HG02885 (cell line): ENCODE data around the gene MDFI.
"Not testable (repeated sequence)": the region's sequence is repeated elsewhere in the genome, so short reads cannot be mapped to it uniquely, and the experiment has no call there.

Experiments used
- ATAC-seq: cut with Tn5 transposase; IDR thresholded peaks from one replicate; pipeline ENCODE4 v1.9.1; 2021; ENCODE audit warnings: mild to moderate bottlenecking; ENCODE audit not compliant: unreplicated experiment, poor library complexity

MDFI gene

DNA sequence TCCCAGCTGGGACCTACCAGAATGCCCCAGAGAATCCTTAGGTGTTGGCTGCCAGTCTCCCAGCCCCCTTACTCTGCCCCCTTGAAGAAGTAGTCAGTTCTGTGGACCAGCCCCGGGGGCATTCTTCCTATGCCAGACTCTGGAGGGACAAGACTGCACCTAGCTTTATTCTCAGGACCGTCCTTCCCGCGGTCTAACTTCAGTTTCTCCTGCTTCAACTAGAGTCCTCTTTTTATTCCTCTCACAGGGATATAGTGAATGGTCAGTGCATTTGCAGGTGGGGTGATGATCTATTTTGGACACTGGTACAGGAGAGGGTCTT is 35.9 kb upstream of the MDFI start:
- no peak for ATAC-seq

DNA sequence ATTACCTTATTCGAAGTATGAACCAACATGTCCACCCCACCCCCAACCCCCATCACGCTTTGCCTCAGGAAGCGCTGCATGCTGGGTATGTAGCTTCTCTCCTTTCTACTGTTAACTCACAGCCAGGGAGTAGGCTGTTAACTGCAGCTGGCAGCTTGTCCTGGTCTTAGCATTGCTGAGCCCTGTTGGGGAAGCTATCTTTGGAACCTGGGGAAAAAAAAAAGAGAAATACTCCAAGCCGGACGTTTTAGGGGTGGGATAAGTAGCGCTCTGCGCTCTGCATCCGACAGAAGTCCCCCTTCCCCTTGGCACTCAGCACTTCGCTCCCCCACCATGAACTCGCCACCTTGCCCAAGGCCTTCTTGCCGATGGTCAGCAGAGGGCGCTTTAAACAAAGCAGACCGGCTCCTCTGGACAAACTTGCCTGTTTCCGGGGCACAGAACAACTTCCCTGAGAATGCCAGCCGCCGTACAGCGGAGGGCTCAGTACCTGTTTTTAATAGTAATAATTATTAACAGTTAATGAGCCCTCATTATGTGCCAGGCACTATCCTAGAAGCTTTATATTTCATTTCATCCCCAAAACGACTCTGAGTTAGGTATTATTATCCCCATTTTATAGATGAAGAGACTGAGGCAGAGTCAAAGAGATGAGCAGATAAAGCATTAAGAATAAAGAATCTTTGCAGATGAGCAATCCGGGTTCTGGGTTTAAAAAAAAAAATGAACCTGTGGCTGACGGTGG is 35.2 kb upstream of the MDFI start:
- peak; percentile 54 for ATAC-seq

DNA sequence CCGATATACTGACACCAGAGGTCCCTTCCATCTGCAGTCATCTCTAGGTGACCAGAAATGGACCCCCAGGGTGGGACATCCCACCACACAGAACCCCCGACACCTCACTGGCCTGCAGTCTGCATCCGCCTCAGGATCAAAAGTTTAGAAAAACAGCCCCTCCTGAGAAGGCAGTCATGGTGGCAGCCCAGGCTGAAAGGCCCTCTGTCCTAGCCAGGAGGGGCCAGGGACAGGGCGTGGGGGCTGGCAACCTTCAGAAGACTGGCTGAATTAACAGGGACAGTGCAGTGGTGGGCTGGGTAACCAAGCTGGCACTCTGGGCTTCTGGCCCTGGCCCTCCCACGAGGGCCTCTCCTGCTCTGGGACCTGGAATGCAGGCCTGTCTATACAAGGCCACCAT is 34.3 kb upstream of the MDFI start:
- no peak for ATAC-seq

DNA sequence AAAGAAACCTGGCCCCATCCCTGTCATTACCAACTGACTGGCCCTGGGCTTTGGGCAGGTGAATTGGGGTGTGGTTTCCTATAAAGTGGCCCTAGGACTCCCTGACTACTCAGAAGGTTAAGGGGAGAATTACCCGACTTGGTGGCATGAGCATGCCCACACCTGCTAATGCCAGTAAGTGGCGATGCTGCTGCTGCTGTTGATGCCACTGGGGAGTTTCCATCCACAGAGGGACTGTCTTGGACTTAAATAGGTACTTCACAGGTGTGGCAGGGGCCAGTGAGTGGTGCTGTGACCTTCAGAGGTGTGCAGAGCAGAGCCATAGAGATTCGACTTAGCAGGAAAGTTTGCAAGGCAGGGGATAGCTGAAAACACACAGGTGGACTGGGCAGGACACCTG is 32.6 kb upstream of the MDFI start:
- no peak for ATAC-seq

DNA sequence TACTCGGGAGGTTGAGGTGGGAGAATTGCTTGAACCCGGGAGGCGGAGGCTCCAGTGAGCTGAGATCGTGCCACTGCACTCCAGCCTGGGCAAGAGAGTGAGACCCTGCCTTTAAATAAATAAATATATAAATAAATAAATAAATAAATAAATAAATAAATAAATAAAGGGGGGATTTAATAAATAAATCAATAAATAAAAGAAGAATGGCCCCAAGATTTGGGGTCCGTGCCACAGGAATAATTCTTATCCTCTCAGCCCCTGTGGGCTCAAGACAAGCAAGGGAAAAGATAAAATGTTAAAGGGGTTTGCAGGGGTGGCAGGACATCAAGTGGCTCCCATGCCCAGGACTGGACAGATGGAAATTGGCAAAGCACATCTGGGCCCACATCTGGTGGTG is 31.2 kb upstream of the MDFI start:
- ATAC-seq = no peak

DNA sequence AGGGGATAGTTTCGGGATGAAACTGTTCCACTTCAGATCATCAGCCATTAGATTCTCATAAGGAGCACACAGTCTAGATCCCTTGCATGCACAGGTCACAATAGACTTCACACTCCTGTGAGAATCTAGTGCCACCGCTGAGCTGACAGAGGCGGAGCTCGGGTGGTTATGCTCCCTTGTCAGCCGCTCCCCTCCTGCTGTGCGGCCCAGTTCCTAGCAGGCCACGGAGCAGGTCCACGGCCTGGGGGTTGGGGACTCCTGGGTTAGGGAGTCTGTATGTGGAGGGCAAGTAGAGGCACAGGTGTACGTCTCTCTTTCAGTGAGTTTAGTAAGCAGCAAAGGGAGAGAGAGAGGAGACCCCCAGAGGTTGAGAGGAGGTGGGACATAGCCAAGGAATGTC is 30.5 kb upstream of the MDFI start:
- ATAC-seq = no peak

DNA sequence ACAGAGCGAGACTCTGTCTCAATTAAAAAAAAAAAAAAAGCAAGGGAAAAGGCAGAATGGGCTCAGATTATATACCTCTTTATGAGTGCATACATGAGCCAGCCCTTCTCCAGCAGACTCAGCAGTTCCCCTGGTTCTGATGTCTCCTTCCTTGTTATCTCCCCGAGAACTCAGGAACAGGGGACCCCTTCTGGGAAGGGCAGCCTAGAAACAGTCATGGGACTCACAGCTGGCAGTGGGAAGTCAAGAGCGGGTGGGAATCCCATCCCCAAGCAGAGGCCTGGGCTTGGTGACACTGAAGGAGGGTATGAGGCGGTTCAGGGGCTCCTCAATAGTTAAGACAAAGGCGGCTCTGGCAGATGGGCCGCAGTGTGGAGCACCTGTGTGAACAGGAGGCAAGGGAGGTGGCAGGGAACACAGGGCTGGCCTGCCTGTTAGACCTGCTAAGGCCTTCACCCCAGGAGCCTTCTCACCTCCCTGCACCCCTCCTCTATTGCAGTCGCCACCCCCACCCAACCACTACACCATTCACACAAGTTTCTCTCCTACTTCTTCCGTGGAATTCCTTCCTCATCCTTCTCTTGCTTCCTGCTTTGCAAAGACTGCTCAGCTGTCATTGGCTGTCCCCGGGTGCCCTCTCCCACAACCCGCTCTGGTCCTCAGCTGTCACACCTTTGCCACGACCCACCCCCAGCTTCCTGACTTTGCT is 29.7 kb upstream of the MDFI start:
- ATAC-seq = no peak

DNA sequence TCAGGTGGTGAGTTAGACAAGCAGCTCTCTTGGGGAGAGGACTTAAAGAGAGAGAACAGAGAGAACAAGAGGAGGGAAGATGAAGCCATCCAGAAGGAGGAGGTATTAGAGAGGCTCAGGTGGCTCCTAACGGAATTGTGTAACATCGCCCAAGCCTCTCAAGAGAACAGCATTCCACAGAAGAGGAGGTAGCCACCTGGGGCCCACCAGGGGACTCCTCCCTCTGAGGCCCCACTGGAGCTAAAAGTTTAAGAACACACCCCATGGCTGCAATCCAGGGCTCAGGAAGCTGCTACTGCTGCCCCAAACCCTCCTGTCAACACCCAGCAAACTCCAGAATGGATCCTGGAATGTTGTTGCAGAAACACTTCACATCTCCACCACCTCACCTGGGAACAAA is 23.6 kb upstream of the MDFI start:
- no peak for ATAC-seq

DNA sequence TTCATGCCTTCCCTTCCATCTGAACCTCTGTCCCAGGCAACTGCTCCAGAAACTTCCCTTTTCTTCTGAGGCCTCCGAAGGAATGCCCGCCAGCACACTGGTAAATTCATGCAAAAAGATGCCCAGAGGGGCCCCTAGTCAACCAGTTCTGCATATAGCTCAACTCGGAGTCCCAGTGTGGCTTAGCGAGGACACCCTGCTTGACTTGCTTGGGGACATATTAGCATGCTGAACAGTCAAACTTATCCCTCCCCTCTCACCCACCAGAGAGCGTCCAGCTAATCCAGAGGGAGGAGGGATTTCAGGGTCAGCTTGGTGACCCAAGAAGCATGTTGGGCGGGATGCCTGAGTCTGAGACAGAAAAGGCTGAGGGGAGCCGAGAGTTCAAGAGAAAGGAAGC is 23.0 kb upstream of the MDFI start:
- ATAC-seq = no peak

DNA sequence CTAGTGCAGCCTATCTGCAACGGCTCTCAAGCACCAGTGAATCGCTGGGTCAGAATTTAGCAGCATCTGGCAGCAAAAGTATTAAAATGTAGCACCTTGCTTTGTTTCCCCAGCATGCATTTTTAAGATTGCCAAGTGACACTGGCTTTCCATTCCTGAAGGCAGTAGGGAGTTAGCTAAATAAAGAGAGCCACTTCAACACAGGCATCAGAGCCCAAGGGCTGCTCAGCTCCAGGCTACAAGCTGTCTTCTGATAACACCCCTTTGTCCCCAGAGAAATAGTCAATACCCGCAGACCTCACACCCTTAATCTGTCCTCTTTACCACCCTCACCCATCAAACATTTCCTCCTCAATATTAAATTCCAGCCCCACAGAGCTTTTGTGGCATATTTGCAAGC is 19.7 kb upstream of the MDFI start:
- ATAC-seq = no peak

DNA sequence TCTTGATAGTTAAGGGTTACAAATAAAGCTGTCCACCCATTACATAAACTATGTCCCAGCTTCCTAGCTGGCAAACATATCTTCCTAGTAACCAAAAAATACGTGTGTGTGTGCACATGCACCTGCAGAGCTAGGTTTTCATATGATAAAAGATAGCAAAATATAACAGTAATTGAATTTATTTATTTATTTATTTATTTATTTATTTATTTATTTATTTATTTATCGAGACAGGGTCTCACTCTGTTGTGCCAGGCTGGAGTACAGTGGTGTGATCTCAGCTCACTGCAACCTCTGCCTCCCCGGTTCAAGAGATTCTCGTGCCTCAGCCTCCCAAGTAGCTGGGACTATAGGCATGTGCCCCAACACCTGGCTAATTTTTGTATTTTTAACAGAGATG is 19.1 kb upstream of the MDFI start:
- ATAC-seq = not testable (repeated sequence)

DNA sequence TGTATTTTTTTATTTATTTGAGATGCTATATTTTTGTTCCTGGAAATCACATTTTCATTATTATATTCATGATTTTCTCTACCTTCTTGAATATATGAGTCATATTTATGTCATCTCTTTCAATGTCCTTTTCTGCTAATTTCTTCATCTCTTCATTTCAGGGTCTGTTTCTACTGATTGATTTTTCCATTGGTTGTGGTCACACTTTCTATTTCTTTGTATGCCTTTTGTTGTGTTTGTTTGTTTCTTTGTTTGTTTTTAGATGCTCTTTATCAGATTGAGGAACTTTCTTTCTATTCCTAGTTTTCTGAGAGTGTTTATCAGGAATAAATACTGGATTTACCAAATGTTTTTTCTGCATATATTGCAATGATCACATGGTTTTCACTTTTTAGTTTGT is 16.9 kb upstream of the MDFI start:
- no peak for ATAC-seq

DNA sequence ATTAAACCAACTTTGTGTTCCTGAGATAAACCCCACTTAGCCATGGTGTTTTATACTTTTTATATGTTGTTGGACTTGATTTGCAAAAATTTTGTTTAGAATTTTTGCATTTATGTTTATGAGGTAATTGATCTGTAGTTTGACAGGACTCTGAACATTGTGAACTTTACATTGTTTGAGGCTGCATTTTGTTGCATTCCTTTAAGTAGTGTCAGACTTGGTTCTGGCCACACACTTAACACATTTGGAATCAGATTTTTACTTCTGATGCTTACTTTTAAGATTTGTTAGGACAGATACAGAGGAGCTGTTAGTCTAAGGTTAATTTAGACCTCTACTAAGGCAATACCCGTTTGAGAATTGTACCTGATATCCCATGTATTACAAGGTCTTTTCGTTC is 16.5 kb upstream of the MDFI start:
- ATAC-seq = no peak

DNA sequence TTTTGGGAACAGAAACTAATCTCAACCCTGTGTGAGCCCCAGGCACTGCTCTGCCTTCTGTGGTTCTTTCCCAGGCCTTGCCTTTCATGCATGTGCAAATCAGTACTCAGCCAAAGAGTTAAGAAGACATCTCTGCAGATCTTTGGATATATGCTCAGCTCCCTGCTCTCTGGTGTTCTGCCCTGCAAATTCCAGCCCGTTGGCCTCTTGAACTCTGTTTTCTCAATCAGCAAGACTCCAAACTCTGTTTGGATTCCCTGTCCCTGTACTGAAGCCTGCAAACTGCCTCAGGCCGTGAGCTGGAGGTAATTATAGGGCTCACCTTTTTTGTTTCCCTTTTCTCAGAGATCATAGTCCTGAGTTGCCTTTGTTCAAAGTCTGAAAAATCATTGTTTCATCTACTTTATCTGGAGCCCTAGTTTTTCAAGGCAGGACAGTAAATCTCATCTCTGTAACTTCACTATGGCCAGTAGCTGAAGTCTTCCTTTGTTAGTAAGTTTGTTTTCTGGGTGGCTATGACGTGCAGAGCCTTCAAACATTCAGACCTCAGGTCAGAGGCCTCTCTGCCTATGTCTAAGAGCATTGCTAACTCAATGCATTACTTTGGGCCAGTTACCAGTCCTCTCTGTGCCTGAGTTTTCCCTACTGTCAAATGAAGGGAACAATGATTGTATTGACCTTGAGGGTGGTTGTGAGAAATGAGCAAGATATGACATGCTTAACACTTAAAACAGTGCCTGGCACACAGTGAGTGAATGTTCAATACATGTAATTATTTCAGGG is 15.9 kb upstream of the MDFI start:
- no peak for ATAC-seq

DNA sequence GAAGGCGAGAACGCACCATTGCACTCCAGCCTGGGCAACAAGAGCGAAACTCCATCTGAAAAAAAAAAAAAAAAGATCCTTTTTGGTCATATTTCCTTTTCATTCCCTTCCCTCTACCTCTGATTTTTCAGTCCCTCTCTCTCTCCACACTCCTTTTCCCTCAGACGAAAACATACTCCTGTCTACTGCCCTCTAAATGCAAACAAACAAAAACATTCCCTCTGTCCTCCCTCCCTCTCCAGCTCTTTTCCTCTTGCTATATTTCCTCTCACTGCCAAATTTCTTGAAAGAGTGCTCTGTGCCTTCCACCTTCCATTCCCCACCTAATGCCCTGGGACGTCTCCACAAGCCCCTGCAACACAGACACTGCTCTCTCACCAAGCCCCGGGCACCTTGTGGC is 14.9 kb upstream of the MDFI start:
- ATAC-seq = no peak

DNA sequence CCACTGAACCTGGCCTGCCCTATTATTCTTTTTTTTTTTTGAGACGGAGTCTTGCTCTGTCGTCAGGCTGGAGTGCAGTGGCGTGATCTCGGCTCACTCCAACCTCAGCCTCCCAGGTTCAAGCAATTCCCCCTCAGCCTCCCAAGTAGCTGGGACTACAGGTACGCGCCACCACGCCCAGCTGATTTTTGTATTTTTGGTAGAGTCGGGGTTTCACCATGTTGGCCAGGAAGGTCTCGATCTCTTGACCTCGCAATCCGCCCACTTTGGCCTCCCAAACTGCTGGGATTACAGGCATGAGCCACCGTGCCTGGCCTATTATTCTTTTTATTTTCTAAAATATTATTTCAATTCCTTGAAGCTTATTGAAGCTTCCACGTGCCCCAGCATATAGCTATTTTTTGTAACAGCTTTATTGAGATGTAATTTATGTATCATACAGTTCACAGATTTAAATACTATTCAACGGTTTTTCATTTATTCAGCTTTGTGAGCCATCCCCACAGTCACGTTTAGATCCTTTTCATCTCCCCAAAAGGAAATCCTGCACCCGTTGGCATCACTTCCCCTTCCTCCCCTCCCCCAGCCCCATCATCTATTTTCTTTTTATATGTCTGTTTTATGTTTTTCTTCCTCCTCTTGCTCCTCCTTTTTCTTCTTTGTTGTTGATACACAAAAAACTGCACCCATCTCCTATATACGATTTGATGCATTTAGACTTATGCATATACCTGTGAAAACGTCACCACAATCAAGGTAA is 13.5 kb upstream of the MDFI start:
- ATAC-seq = no peak

DNA sequence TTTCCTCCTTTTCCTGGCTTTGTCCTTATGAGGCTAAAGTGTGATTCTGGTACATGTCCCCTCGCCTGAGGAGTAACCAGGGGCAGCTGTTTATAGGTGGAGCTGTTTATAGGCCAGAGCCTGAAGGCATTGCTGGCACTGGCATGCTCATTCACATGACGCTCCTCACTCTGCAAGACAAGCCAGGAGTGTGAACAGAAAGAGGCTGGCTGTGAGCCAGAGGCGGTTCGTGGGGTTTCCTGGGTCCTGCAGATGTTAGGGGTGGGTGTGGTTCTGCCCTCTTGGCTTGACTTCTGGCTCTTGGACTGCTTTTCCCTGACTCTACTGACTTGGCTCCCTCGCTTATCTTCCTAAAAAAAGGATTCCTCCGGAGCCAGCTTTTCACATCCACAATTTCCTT is 12.8 kb upstream of the MDFI start:
- no peak for ATAC-seq

DNA sequence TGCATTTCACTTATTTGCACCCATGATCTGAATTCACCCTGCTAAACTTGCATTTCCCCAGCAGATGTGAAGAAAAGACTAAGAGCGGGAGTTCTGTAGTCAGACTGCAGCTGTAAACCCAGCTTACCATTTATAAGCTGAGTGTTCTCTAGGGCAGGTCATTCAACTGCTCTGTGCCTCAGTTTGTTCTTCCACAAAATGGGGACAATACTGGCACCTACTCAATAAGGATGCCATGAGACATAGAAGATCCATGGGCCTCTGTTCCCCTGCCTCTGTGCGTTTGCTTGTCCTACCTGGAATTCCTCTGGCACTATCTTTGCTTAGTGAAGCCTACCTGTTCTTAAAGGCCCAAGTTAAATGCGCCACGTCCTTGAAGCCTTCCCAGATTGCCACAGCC is 12.2 kb upstream of the MDFI start:
- no peak for ATAC-seq

DNA sequence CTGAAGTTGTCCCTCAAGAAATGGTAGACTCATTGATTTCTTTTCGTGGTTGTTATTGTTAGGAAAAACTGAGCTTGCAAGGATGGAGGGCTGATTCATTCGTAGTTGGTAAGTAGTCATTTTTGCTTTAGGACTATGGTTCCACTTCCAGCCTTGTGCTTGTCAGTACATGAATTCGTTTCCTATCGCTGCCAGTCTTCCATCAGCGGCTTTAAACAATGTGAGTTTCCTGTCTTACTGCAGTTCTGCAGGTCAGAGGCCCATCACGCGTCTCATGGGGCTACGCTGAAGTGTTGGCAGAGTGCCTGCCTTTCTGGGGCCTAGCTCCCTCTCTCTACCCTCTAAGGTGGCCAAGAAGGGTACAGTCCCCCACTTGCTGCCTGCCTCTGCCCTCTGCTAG is 11.4 kb upstream of the MDFI start:
- ATAC-seq = no peak

DNA sequence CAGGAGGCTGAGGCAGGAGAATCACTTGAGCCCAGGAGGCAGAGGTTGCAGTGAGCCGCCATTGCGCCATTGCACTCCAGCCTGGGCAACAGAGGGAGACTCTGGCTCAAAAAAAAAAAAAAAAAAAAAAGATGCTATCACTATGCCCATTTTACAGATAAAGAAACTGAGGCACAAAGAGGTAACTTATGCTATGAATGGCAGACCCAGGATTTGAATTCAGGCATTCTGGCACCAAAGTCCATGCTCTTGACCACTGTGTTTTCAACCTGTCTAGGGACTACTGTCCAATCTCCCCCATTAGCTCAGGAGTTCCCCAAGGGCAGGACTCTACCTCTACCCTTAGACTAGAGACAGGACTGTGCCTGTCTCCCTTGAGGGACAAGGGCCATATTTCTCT is 9.1 kb upstream of the MDFI start:
- no peak for ATAC-seq

DNA sequence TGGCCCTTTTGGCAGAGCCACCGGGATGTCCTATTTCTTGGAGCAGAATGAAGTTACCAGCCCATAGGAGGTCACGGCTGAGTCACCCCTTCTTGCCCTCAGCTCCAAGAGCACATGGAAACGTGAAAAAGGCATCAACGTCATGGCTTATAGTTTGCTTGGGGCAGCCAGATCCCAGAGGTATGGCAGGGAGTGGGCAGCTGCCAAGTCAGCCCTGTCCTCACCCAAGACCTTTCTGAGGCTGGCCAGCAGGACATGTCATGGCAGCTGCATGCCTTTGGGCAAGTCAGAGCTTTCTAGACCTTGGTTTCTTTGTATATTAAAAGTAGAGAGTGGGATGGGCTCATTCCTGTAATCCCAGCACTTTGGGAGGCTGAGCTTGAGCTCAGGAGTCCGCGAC is 8.2 kb upstream of the MDFI start:
- no peak for ATAC-seq
